Activated CD8-positive, alpha-beta T cell treated with anti-CD3 and anti-CD28 coated beads for 36 hours (primary cell): ENCODE data around the gene RPS19BP1. TPM values are rescaled to one million over a fixed set of nuclear protein-coding genes. Genes with fewer than 3 reads are reported as not detected.

ENCODE experiments used
- ATAC-seq: fragments of 200-7000 bp; cut with Tn5 transposase; one replicate; pipeline ENCODE4 v1.10.0; 2021; ENCODE audit warnings: mild to moderate bottlenecking, moderate library complexity
- CTCF ChIA-PET: fragments of 350-600 bp; sonication (Branson Sonifier 250); formaldehyde crosslinking; loops from one replicate; lab custom pipeline; 2021; ENCODE audit warnings: antibody characterized with exemption; lab: Charles Lee
- POLR2A ChIA-PET: fragments of 350-600 bp; sonication (Branson Sonifier 250); formaldehyde crosslinking; loops from one replicate; lab custom pipeline; 2021; ENCODE audit warnings: antibody characterized with exemption; lab: Charles Lee
- DNase-seq: peaks from one replicate; pipeline ENCODE4 v3.0.0-alpha.2; 2020
- H3K27ac Mint-ChIP-seq: one replicate; pipeline ENCODE4 v1.8.0; 2021; ENCODE audit warnings: mild to moderate bottlenecking, mixed read lengths
- H3K27me3 Mint-ChIP-seq: one replicate; pipeline ENCODE4 v1.8.0; 2021; ENCODE audit warnings: mixed read lengths
- H3K36me3 Mint-ChIP-seq: one replicate; pipeline ENCODE4 v1.8.0; 2021; ENCODE audit warnings: low read depth, mixed read lengths
- H3K4me1 Mint-ChIP-seq: one replicate; pipeline ENCODE4 v1.8.0; 2021; ENCODE audit warnings: low read depth, mixed read lengths
- H3K4me3 Mint-ChIP-seq: one replicate; pipeline ENCODE4 v1.8.0; 2021; ENCODE audit warnings: mild to moderate bottlenecking, moderate library complexity, mixed read lengths
- H3K9me3 Mint-ChIP-seq: one replicate; pipeline ENCODE4 v1.8.0; 2021; ENCODE audit warnings: mixed read lengths
- CTCF ChIP-seq: fragments of 200-600 bp; IDR thresholded peaks from one replicate; pipeline ENCODE4 v1.8.0; 2022; ENCODE audit warnings: antibody characterized with exemption, mild to moderate bottlenecking
- intact Hi-C: fragments of 100-400 bp; cut with micrococcal nuclease; formaldehyde crosslinking; loops from one replicate; pipeline ENCODE4 v1.10.0; 2022
- total RNA-seq, 2 experiments: library from RNA; stranded (reverse); gene quantifications; one replicate each; pipeline ENCODE4 v1.2.3, GENCODE V29; 2021

The RPS19BP1 gene
- total RNA-seq, 2 experiments from 2014 or later, result 68.5 to 71.7 TPM

- ChIA-PET CTCF (interaction anchor here (0.9 to 17.7 kb wide), 3 partner anchors 10 to 55 kb away, joined by 4 to 323 read pairs (median 4); partner anchors contain the start of genes MIEF1 and RPS19BP1), POLR2A (interaction anchor here (0.5 to 3.9 kb wide), 6 partner anchors 10 to 429 kb away, joined by 3 to 28 read pairs (median 8); partner anchors contain the start of genes ATF4, MIEF1 and RPL3)
- DNase-seq, result no peak
- Mint-ChIP-seq H3K4me1 (peaks cover 14% of the 10 kb centered on the region), H3K9me3 (no peaks in the 10 kb centered on the region), H3K4me3 (no peak overlapping the region), H3K27ac (no peak overlapping the region), H3K27me3 (no peaks in the 10 kb centered on the region), H3K36me3 (no peaks in the 10 kb centered on the region)
- intact Hi-C loops, result no loop called here
- no peak for TF ChIP-seq CTCF
- no peak for ATAC-seq
These were observed 40.9 kb downstream of the RPS19BP1 start for GRCh38 chr22:39491696-39492095.

GRCh38 chr22:39490966-39491680, 41.4 kb downstream of the RPS19BP1 start:
- Mint-ChIP-seq H3K4me3 (no peak overlapping the region), H3K4me1 (peaks cover 12% of the 10 kb centered on the region), H3K36me3 (no peaks in the 10 kb centered on the region), H3K27me3 (no peaks in the 10 kb centered on the region), H3K9me3 (no peaks in the 10 kb centered on the region), H3K27ac (no peak overlapping the region)
- intact Hi-C loops, result no loop called here
- DNase-seq (no peak), ATAC-seq (no peak)
- TF ChIP-seq CTCF, result no peak
- ChIA-PET CTCF (interaction anchor here (0.8 to 17.7 kb wide), 9 partner anchors 9 to 534 kb away, joined by 3 to 323 read pairs (median 4); partner anchors contain the start of genes MIEF1, RPS19BP1 and TAB1), POLR2A (interaction anchor here (0.6 to 3.9 kb wide), 11 partner anchors 11 to 417 kb away, joined by 3 to 28 read pairs (median 4); partner anchors contain the start of genes ATF4, MIEF1 and RPL3)

- Mint-ChIP-seq H3K36me3 (no peaks in the 10 kb centered on the region), H3K4me3 (peak overlapping the region; percentile 4), H3K9me3 (no peaks in the 10 kb centered on the region), H3K27ac (no peak overlapping the region), H3K27me3 (no peaks in the 10 kb centered on the region), H3K4me1 (peaks cover 12% of the 10 kb centered on the region)
- TF ChIP-seq CTCF, result no peak
- ChIA-PET CTCF (interaction anchor here (0.7 to 17.7 kb wide), 11 partner anchors 8 to 535 kb away, joined by 3 to 323 read pairs (median 4); partner anchors contain the start of genes MIEF1, RPS19BP1 and TAB1), POLR2A (interaction anchor here (0.6 to 3.3 kb wide), 9 partner anchors 12 to 418 kb away, joined by 3 to 21 read pairs (median 3); partner anchors contain the start of genes ATF4, MIEF1 and RPL3)
- DNase-seq, result peak; percentile 92
- intact Hi-C loops, result no loop called here
- peak; percentile 99 for ATAC-seq
These were observed 42.3 kb downstream of the RPS19BP1 start for GRCh38 chr22:39490135-39490798.

- Mint-ChIP-seq H3K27me3 (no peaks in the 10 kb centered on the region), H3K36me3 (no peaks in the 10 kb centered on the region), H3K9me3 (no peaks in the 10 kb centered on the region), H3K4me1 (peaks cover 12% of the 10 kb centered on the region), H3K27ac (no peak overlapping the region), H3K4me3 (peak overlapping the region; percentile 4)
- intact Hi-C loops, result no loop called here
- ChIA-PET CTCF (interaction anchor here (1.0 to 17.7 kb wide), 7 partner anchors 13 to 536 kb away, joined by 3 to 323 read pairs (median 4); partner anchors contain the start of genes MIEF1, RPS19BP1 and TAB1), POLR2A (interaction anchor here (0.6 to 3.3 kb wide), 6 partner anchors 13 to 171 kb away, joined by 3 to 21 read pairs (median 7); partner anchors contain the start of genes ATF4, MIEF1 and RPL3)
- no peak for DNase-seq
- TF ChIP-seq CTCF, result no peak
- ATAC-seq, result no peak
These were observed 43.2 kb downstream of the RPS19BP1 start for GRCh38 chr22:39489094-39490068.
